PC-3 (cell line): ENCODE data around the gene PCDH9. TPM values are rescaled to one million over a fixed set of nuclear protein-coding genes. Genes with fewer than 3 reads are reported as not detected.

Experiments
- ATAC-seq: fragments of 200-7000 bp; cut with Tn5 transposase; 2 replicates; pipeline ENCODE4 v1.9.1; 2020; ENCODE audit warnings: mild to moderate bottlenecking, moderate library complexity
- BruUV-seq: library from RNA; stranded (reverse); fragments of 400-500 nt; replicated peaks from 2 replicates; lab custom pipeline; 2021; lab: Mats Ljungman, UMichigan
- CTCF ChIA-PET: fragments of 300-600 bp; sonication (Branson Sonifier 250); formaldehyde crosslinking; loops from one replicate; lab custom pipeline; 2022; ENCODE audit warnings: antibody characterized with exemption; lab: Charles Lee
- POLR2A ChIA-PET: fragments of 300-600 bp; sonication (Branson Sonifier 250); formaldehyde crosslinking; loops from one replicate; lab custom pipeline; 2022; ENCODE audit warnings: antibody characterized with exemption; ENCODE audit not compliant: unreplicated experiment; lab: Charles Lee
- DNase-seq: peaks from one replicate; pipeline ENCODE4 v3.0.0-alpha.2; 2015
- H2AFZ ChIP-seq: fragments of 300-600 bp; sonication (generic); 2 replicates; pipeline ENCODE4 v1.6.0; 2016; ENCODE audit warnings: antibody characterized with exemption, low read length
- H3F3A ChIP-seq: fragments of 300-600 bp; sonication (generic); one replicate; pipeline ENCODE4 v1.6.0; 2017; ENCODE audit warnings: antibody characterized with exemption, low read length, control low read depth, mild to moderate bottlenecking; ENCODE audit not compliant: unreplicated experiment
- H3K27ac ChIP-seq: fragments of 300-600 bp; sonication (generic); 2 replicates; pipeline ENCODE4 v1.5.1; 2016; ENCODE audit warnings: mild to moderate bottlenecking, low read length
- H3K27me3 ChIP-seq: fragments of 300-600 bp; sonication (generic); 2 replicates; pipeline ENCODE4 v1.6.1; 2016; ENCODE audit warnings: low read length, mixed read lengths
- H3K36me3 ChIP-seq: fragments of 300-600 bp; sonication (generic); 2 replicates; pipeline ENCODE4 v1.6.1; 2016; ENCODE audit warnings: low read depth, mixed run types, low read length, mixed read lengths
- H3K4me1 ChIP-seq: fragments of 300-600 bp; sonication (generic); 2 replicates; pipeline ENCODE4 v1.5.1; 2016; ENCODE audit warnings: low read length; ENCODE audit not compliant: insufficient read depth
- H3K4me2 ChIP-seq: fragments of 300-600 bp; sonication (generic); 2 replicates; pipeline ENCODE4 v1.6.0; 2016; ENCODE audit warnings: low read length
- H3K4me3 ChIP-seq: fragments of 300-600 bp; sonication (generic); 2 replicates; pipeline ENCODE4 v1.5.1; 2016; ENCODE audit warnings: mild to moderate bottlenecking, low read length, mixed read lengths
- H3K79me2 ChIP-seq: fragments of 300-600 bp; sonication (generic); 2 replicates; pipeline ENCODE4 v1.6.1; 2017; ENCODE audit warnings: low read length, mixed read lengths
- H3K9ac ChIP-seq: fragments of 300-600 bp; sonication (generic); 2 replicates; pipeline ENCODE4 v1.6.0; 2016; ENCODE audit warnings: mild to moderate bottlenecking, low read length
- H3K9me2 ChIP-seq: fragments of 300-600 bp; sonication (generic); replicated peaks from 2 replicates; pipeline ENCODE4 v1.6.1; 2016; ENCODE audit warnings: mixed run types, low read length, mixed read lengths
- H3K9me3 ChIP-seq: fragments of 300-600 bp; sonication (generic); 2 replicates; pipeline ENCODE4 v1.6.1; 2016; ENCODE audit warnings: low read length, mixed read lengths
- H4K20me1 ChIP-seq: fragments of 300-600 bp; sonication (generic); 2 replicates; pipeline ENCODE4 v1.6.1; 2016; ENCODE audit warnings: low read length, mixed read lengths
- CTCF ChIP-seq: fragments of 300-600 bp; sonication (generic); conservative IDR thresholded peaks from 2 replicates; pipeline ENCODE4 v1.5.1; 2017; ENCODE audit warnings: antibody characterized with exemption, low read depth, mild to moderate bottlenecking, low read length
- EZH2 ChIP-seq: fragments of 300-600 bp; sonication (generic); IDR thresholded peaks from one replicate; pipeline ENCODE4 v1.6.1; 2017; ENCODE audit warnings: antibody characterized with exemption, mild to moderate bottlenecking, low read length; ENCODE audit not compliant: unreplicated experiment
- EZH2phosphoT487 ChIP-seq: fragments of 300-600 bp; sonication (generic); IDR thresholded peaks from 2 replicates; pipeline ENCODE4 v1.6.1; 2018; ENCODE audit warnings: mild to moderate bottlenecking, antibody characterized with exemption, low read length, borderline replicate concordance
- intact Hi-C: fragments of 100-400 bp; cut with micrococcal nuclease; formaldehyde crosslinking; loops from 2 replicates; pipeline ENCODE4 v1.9.0; 2023
- total RNA-seq: library from RNA; depleted of rRNA; stranded (reverse); fragments of >200 nt; gene quantifications from 2 replicates; pipeline ENCODE4 v1.2.3, GENCODE V29; 2014

PCDH9 gene
- total RNA-seq, 1 experiment from 2014 or later, result 0.98 TPM

GRCh38 chr13:66322936-66323335 lies 907.2 kb downstream of the PCDH9 start:
- DNase-seq (no peak), ATAC-seq (no peak)
- Histone ChIP-seq H3K9ac (no peak overlapping the region), H3K9me3 (no peaks in the 10 kb centered on the region), H3K4me2 (no peak overlapping the region), H3K4me3 (no peak overlapping the region), H4K20me1 (no peaks in the 10 kb centered on the region), H3K9me2 (no peaks in the 10 kb centered on the region), H3K4me1 (no peaks in the 10 kb centered on the region), H2AFZ (no peak overlapping the region), H3K79me2 (no peaks in the 10 kb centered on the region), H3K27me3 (no peaks in the 10 kb centered on the region), H3F3A (no peaks in the 10 kb centered on the region), H3K27ac (no peak overlapping the region), H3K36me3 (no peaks in the 10 kb centered on the region)
- ChIA-PET POLR2A (no interaction called here), CTCF (no interaction called here)
- intact Hi-C loops, result no loop called here
- no TSS peak for BruUV-seq
- TF ChIP-seq CTCF (no peak), EZH2 (no peak), EZH2phosphoT487 (no peak)

- POLR2A ChIA-PET, result no interaction called here
- TF ChIP-seq CTCF, result no peak
- no peak for TF ChIP-seq EZH2
- TF ChIP-seq EZH2phosphoT487, result no peak
- Histone ChIP-seq H3K4me1 (no peaks in the 10 kb centered on the region), H3K9me2 (no peaks in the 10 kb centered on the region), H2AFZ (no peak overlapping the region), H3K27me3 (no peaks in the 10 kb centered on the region), H4K20me1 (no peaks in the 10 kb centered on the region), H3K9ac (no peak overlapping the region), H3K36me3 (no peaks in the 10 kb centered on the region), H3K27ac (no peak overlapping the region), H3F3A (no peaks in the 10 kb centered on the region), H3K79me2 (no peaks in the 10 kb centered on the region), H3K4me3 (no peak overlapping the region), H3K4me2 (no peak overlapping the region), H3K9me3 (no peaks in the 10 kb centered on the region)
- intact Hi-C loops, result no loop called here
- DNase-seq, result no peak
- CTCF ChIA-PET, result no interaction called here
- no TSS peak for BruUV-seq
- no peak for ATAC-seq
These were observed 907.9 kb downstream of the PCDH9 start for GRCh38 chr13:66322193-66322740.

- H3K36me3 ChIP-seq, result no peaks in the 10 kb centered on the region
- H3K4me1 ChIP-seq, result peaks cover 29% of the 10 kb centered on the region
- DNase-seq, result no peak
- H3K27me3 ChIP-seq, result no peaks in the 10 kb centered on the region
- no peaks in the 10 kb centered on the region for H4K20me1 ChIP-seq
- ChIA-PET CTCF (no interaction called here), POLR2A (no interaction called here)
- H3K79me2 ChIP-seq, result no peaks in the 10 kb centered on the region
- no peak overlapping the region for H3K4me2 ChIP-seq
- no peak overlapping the region for H3K27ac ChIP-seq
- intact Hi-C loops, result loop anchor here (5.0 kb wide), 4 partner anchors 177 to 917 kb away; partner anchors contain the start of gene PCDH9
- no peak for TF ChIP-seq EZH2
- TF ChIP-seq CTCF, result no peak
- TF ChIP-seq EZH2phosphoT487, result no peak
- no peaks in the 10 kb centered on the region for H3F3A ChIP-seq
- H2AFZ ChIP-seq, result no peak overlapping the region
- no peaks in the 10 kb centered on the region for H3K9me3 ChIP-seq
- no peak overlapping the region for H3K4me3 ChIP-seq
- no peaks in the 10 kb centered on the region for H3K9me2 ChIP-seq
- H3K9ac ChIP-seq, result no peak overlapping the region
- no TSS peak for BruUV-seq
- no peak for ATAC-seq
These were observed 915.2 kb downstream of the PCDH9 start for GRCh38 chr13:66314911-66315310.
